Subcutaneous abdominal adipose tissue (tissue), 5 donors: ENCODE results near the gene HNF1B.
"Not testable (repeated sequence)": the region's sequence is repeated elsewhere in the genome, so short reads cannot be mapped to it uniquely, and the experiment has no call there.

Source experiments
- H3K27ac ChIP-seq: one replicate; pipeline ENCODE4 v1.7.0; 2013; ENCODE audit warnings: low read depth, mild to moderate bottlenecking, inconsistent platforms, low read length, moderate library complexity
- H3K27me3 ChIP-seq, 5 donors: one replicate each; pipeline ENCODE4 v1.7.0; 2013; ENCODE audit warnings: low read length in 5 of 5, inconsistent platforms in 1 of 5; ENCODE audit not compliant: control insufficient read depth in 5 of 5, insufficient read depth in 4 of 5
- H3K36me3 ChIP-seq, 5 donors: one replicate each; pipeline ENCODE4 v1.7.0; 2013; ENCODE audit warnings: low read length in 5 of 5; ENCODE audit not compliant: control insufficient read depth in 5 of 5, insufficient read depth in 5 of 5
- H3K4me1 ChIP-seq, 5 donors: one replicate each; pipeline ENCODE4 v1.7.0; 2013; ENCODE audit warnings: low read length in 5 of 5, mild to moderate bottlenecking in 3 of 5, moderate library complexity in 1 of 5; ENCODE audit not compliant: control insufficient read depth in 5 of 5, insufficient read depth in 5 of 5
- H3K4me3 ChIP-seq, 5 donors: one replicate each; pipeline ENCODE4 v1.7.0; 2013; ENCODE audit warnings: low read length in 5 of 5, low read depth in 1 of 5
- H3K9ac ChIP-seq, 5 donors: one replicate each; pipeline ENCODE4 v1.7.0; 2013; ENCODE audit warnings: low read length in 5 of 5, mild to moderate bottlenecking in 4 of 5, moderate library complexity in 3 of 5
- H3K9me3 ChIP-seq, 5 donors: one replicate each; pipeline ENCODE4 v1.7.0; 2013; ENCODE audit warnings: low read length in 5 of 5; ENCODE audit not compliant: control insufficient read depth in 5 of 5
- donor health status: healthy.
- donor health status: healthy.
- donor health status: healthy.
- donor health status: healthy.
- donor health status: healthy.

Gene HNF1B

GRCh38 chr17:37679995-37680394 is 64.9 kb downstream of the HNF1B start:
- not testable (repeated sequence) for H3K4me1 ChIP-seq, H3K27ac ChIP-seq, H3K9me3 ChIP-seq, H3K36me3 ChIP-seq, H3K9ac ChIP-seq, H3K4me3 ChIP-seq
- H3K27me3 ChIP-seq: peaks cover 0 to 13% (median 4%) of the 10 kb centered on the region in 5 donors

- H3K9me3 ChIP-seq: peaks cover 0 to 4% (median 0%) of the 10 kb centered on the region in 5 donors
- H3K4me1 ChIP-seq: no peaks in the 10 kb centered on the region
- no peaks in the 10 kb centered on the region for H3K36me3 ChIP-seq
- H3K4me3 ChIP-seq: no peak overlapping the region
- H3K27me3 ChIP-seq: peaks cover 0 to 11% (median 4%) of the 10 kb centered on the region in 5 donors
- no peak overlapping the region for H3K27ac ChIP-seq
- no peak overlapping the region for H3K9ac ChIP-seq
Observed at GRCh38 chr17:37678036-37678435, 66.8 kb downstream of the HNF1B start.

- H3K9me3 ChIP-seq: peaks cover 0 to 4% (median 0%) of the 10 kb centered on the region in 5 donors
- peaks cover 0 to 11% (median 4%) of the 10 kb centered on the region in 5 donors for H3K27me3 ChIP-seq
Observed at GRCh38 chr17:37677021-37677420, 67.8 kb downstream of the HNF1B start.

GRCh38 chr17:37676115-37676925 is 68.5 kb downstream of the HNF1B start:
- peaks cover 0 to 11% (median 4%) of the 10 kb centered on the region in 5 donors for H3K27me3 ChIP-seq
- H3K9ac ChIP-seq: no peak overlapping the region
- no peaks in the 10 kb centered on the region for H3K4me1 ChIP-seq
- no peaks in the 10 kb centered on the region for H3K36me3 ChIP-seq
- no peak overlapping the region for H3K27ac ChIP-seq
- no peak overlapping the region for H3K4me3 ChIP-seq
- H3K9me3 ChIP-seq: peaks cover 0 to 4% (median 0%) of the 10 kb centered on the region in 5 donors

More at GRCh38 chr17:37677021-37677420, 67.8 kb downstream of the HNF1B start:
- Histone ChIP-seq H3K4me1 (no peaks in the 10 kb centered on the region), H3K4me3 (no peak overlapping the region), H3K9ac (no peak overlapping the region), H3K27ac (no peak overlapping the region), H3K36me3 (no peaks in the 10 kb centered on the region)

- no peak overlapping the region for H3K9ac ChIP-seq
- peaks cover 0 to 4% (median 0%) of the 10 kb centered on the region in 5 donors for H3K9me3 ChIP-seq
- H3K4me3 ChIP-seq: no peak overlapping the region
- H3K27ac ChIP-seq: no peak overlapping the region
- no peaks in the 10 kb centered on the region for H3K4me1 ChIP-seq
- H3K36me3 ChIP-seq: no peaks in the 10 kb centered on the region
- peaks cover 0 to 11% (median 4%) of the 10 kb centered on the region in 5 donors for H3K27me3 ChIP-seq
Observed at GRCh38 chr17:37674511-37674910, 70.3 kb downstream of the HNF1B start.

GRCh38 chr17:37673386-37673785 is 71.5 kb downstream of the HNF1B start:
- no peaks in the 10 kb centered on the region for H3K36me3 ChIP-seq
- H3K4me1 ChIP-seq: no peaks in the 10 kb centered on the region
- peaks cover 0 to 11% (median 4%) of the 10 kb centered on the region in 5 donors for H3K27me3 ChIP-seq
- no peak overlapping the region for H3K4me3 ChIP-seq
- H3K9ac ChIP-seq: no peak overlapping the region
- H3K27ac ChIP-seq: no peak overlapping the region
- H3K9me3 ChIP-seq: peaks cover 0 to under 1% (median 0%) of the 10 kb centered on the region in 5 donors

- Histone ChIP-seq H3K4me1 (no peaks in the 10 kb centered on the region), H3K9me3 (no peaks in the 10 kb centered on the region), H3K27me3 (peaks cover 0 to 11% (median 4%) of the 10 kb centered on the region in 5 donors), H3K4me3 (no peak overlapping the region), H3K36me3 (no peaks in the 10 kb centered on the region), H3K9ac (no peak overlapping the region), H3K27ac (no peak overlapping the region)
Observed at GRCh38 chr17:37672548-37673078, 72.2 kb downstream of the HNF1B start.

GRCh38 chr17:37671824-37672547 is 72.9 kb downstream of the HNF1B start:
- no peaks in the 10 kb centered on the region for H3K36me3 ChIP-seq
- H3K9ac ChIP-seq: no peak overlapping the region
- no peak overlapping the region for H3K27ac ChIP-seq
- H3K4me3 ChIP-seq: no peak overlapping the region
- H3K4me1 ChIP-seq: no peaks in the 10 kb centered on the region
- H3K9me3 ChIP-seq: no peaks in the 10 kb centered on the region
- H3K27me3 ChIP-seq: peaks cover 0 to 11% (median 4%) of the 10 kb centered on the region in 5 donors

GRCh38 chr17:37671028-37671823 is 73.6 kb downstream of the HNF1B start:
- H3K27ac ChIP-seq: no peak overlapping the region
- no peak overlapping the region for H3K9ac ChIP-seq

More at GRCh38 chr17:37671028-37671823, 73.6 kb downstream of the HNF1B start:
- Histone ChIP-seq H3K4me3 (no peak overlapping the region), H3K9me3 (no peaks in the 10 kb centered on the region), H3K4me1 (no peaks in the 10 kb centered on the region), H3K36me3 (no peaks in the 10 kb centered on the region), H3K27me3 (peaks cover 0 to 4% (median under 1%) of the 10 kb centered on the region in 5 donors)
